ENCODE measurements around the gene SRP72.
A peak's percentile ranks its signal among the peaks of the same experiment; 100 is the strongest.

Gene SRP72

DNA sequence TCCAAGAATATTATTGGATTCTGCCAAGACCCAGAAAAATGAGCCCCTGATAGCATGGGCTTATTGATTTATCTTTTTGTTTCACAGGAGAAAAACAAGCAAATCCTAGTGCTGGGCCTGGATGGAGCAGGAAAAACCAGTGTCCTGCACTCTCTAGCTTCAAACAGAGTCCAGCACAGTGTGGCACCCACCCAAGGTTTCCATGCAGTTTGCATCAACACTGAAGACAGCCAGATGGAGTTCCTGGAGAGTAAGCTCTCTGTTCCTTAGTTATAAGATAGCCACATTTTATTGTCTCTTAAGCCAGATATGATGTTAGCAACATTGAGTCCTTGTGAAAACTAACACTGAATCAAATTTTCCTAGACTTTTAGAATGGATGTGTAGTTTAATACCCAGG, 43.7 kb downstream of the SRP72 start:
- no peak overlapping the region for H3K9ac ChIP-seq (ENCODE audit: low read depth, low read length)
- H3K36me3 ChIP-seq (ENCODE audit: control insufficient read depth, insufficient read depth, low read length): no peaks in the 10 kb centered on the region
- H3K9me3 ChIP-seq (ENCODE audit: control insufficient read depth, insufficient read depth, low read length): no peaks in the 10 kb centered on the region
- H3K27me3 ChIP-seq (ENCODE audit: control insufficient read depth, insufficient read depth, low read length): peaks cover 12% of the 10 kb centered on the region
- H3K27ac ChIP-seq (ENCODE audit: low read depth, low read length): no peak overlapping the region
- no peak overlapping the region for H3K4me3 ChIP-seq (ENCODE audit: low read depth, low read length)
- H3K4me1 ChIP-seq (ENCODE audit: control insufficient read depth, insufficient read depth, low read length): no peaks in the 10 kb centered on the region

GRCh38 chr4:56512166-56512565, 44.7 kb downstream of the SRP72 start:
- Histone ChIP-seq H3K4me1 (ENCODE audit: control insufficient read depth, insufficient read depth, low read length) (no peaks in the 10 kb centered on the region), H3K27ac (ENCODE audit: low read depth, low read length) (no peak overlapping the region), H3K9me3 (ENCODE audit: control insufficient read depth, insufficient read depth, low read length) (no peaks in the 10 kb centered on the region), H3K36me3 (ENCODE audit: control insufficient read depth, insufficient read depth, low read length) (no peaks in the 10 kb centered on the region), H3K27me3 (ENCODE audit: control insufficient read depth, insufficient read depth, low read length) (peaks cover 1% of the 10 kb centered on the region; the same call in 1 of the 2 replicates), H3K9ac (ENCODE audit: low read depth, low read length) (no peak overlapping the region), H3K4me3 (ENCODE audit: low read depth, low read length) (no peak overlapping the region)

DNA sequence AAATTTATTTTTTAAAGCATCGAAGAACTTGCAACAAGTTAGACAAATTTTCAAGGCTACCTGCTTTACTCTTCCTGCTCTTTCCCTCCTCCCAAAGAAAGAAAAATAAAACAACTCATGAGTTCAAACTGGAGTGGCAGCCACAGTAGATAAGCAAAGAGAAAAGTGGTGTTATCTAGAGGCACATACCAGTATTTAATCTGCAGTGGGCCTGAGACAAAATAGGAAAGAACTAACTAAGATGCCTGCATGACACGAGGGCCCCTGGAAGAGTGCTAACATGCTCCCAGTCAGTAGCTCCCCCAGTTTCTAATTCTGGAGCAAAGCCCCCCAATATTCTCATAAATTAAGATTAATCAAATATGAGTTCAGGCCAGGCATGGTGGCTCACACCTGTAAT, 46.1 kb downstream of the SRP72 start:
- Histone ChIP-seq H3K9me3 (ENCODE audit: control insufficient read depth, insufficient read depth, low read length) (no peaks in the 10 kb centered on the region), H3K36me3 (ENCODE audit: control insufficient read depth, insufficient read depth, low read length) (no peaks in the 10 kb centered on the region), H3K9ac (ENCODE audit: low read depth, low read length) (no peak overlapping the region), H3K4me1 (ENCODE audit: control insufficient read depth, insufficient read depth, low read length) (no peaks in the 10 kb centered on the region), H3K27ac (ENCODE audit: low read depth, low read length) (no peak overlapping the region), H3K4me3 (ENCODE audit: low read depth, low read length) (no peak overlapping the region), H3K27me3 (ENCODE audit: control insufficient read depth, insufficient read depth, low read length) (no peaks in the 10 kb centered on the region)

DNA sequence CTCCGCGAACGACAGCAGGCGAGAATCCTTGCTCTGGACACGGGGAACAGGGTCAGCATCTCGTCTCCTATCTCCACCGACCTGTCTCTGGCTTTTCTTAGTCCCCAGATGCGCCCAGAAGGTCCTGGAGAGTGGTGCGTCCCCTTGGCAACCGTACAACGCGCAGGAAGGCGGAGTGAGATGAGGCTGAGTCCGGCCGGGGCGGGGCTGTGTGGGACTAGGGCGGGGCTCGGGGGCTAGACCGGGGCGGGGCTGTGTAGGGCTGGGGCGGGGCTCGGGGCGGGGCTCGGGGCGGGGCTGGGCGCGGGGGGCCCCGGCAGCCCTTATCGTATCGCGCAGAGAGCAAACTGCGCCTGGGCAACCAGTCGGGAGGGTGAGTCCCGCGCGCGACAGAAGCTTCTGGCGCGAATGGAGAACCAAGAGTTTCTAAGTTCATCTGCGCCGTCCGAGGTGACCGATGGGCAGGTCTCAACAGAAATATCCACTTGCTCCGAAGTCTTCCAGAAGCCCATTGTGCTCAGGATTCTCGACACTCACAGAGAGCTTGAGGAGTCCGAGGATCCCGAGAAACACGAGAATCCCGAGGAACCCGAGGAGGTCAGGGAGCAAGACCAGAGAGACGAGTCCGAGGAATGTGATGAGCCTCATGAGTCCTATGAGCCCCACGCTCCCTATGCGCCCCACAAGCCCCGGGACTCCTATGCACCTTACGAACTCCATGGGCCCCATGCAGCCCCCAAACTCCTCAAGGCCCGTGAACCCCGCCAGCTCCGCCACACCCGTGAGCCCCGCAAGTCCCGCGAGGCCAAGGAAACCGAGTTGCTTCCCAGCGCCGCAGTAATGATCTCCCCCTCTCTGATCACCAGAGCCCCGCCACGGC, 63.1 kb downstream of the SRP72 start:
- H3K9ac ChIP-seq (ENCODE audit: low read depth, low read length): peak overlapping the region; percentile 45; the same call in 1 of the 2 replicates
- H3K4me3 ChIP-seq (ENCODE audit: low read depth, low read length): peak overlapping the region; percentile 78
- no peaks in the 10 kb centered on the region for H3K36me3 ChIP-seq (ENCODE audit: control insufficient read depth, insufficient read depth, low read length)
- no peaks in the 10 kb centered on the region for H3K4me1 ChIP-seq (ENCODE audit: control insufficient read depth, insufficient read depth, low read length)
- H3K27ac ChIP-seq (ENCODE audit: low read depth, low read length): no peak overlapping the region
- H3K9me3 ChIP-seq (ENCODE audit: control insufficient read depth, insufficient read depth, low read length): no peaks in the 10 kb centered on the region
- H3K27me3 ChIP-seq (ENCODE audit: control insufficient read depth, insufficient read depth, low read length): peaks cover 54% of the 10 kb centered on the region

DNA sequence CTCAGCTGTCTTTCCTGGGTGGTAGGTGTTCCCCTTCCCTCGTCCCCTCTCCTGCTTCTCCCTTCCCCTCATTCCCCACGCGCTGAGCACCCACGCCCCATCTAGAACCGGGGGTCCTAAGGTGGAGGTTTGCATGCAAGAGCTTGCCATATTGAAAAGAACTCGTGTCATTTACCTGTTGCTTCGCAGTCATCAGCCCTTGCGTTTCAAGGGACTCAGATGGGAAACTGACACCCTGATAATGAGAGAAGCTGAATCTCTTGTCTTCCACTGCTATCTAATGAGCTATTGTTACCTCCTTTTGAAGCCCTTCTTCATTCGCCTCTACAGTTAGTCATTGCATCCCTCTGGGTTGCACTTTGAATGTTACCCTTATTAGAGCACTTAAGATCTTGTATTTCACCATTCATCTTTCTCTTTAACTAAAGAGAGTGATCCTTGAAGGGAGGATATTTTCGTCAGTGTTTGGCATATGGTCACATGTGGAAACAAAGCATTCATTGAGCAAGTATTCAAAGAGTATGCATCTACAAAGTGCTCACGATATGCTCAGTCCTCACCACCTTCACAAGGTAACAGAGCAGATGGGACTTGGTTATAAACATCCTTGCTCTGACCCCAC, 63.8 kb downstream of the SRP72 start:
- peaks cover 54% of the 10 kb centered on the region for H3K27me3 ChIP-seq (ENCODE audit: control insufficient read depth, insufficient read depth, low read length)
- no peaks in the 10 kb centered on the region for H3K36me3 ChIP-seq (ENCODE audit: control insufficient read depth, insufficient read depth, low read length)
- H3K4me3 ChIP-seq (ENCODE audit: low read depth, low read length): peak overlapping the region; percentile 78
- no peaks in the 10 kb centered on the region for H3K9me3 ChIP-seq (ENCODE audit: control insufficient read depth, insufficient read depth, low read length)
- no peak overlapping the region for H3K9ac ChIP-seq (ENCODE audit: low read depth, low read length)
- no peak overlapping the region for H3K27ac ChIP-seq (ENCODE audit: low read depth, low read length)
- no peaks in the 10 kb centered on the region for H3K4me1 ChIP-seq (ENCODE audit: control insufficient read depth, insufficient read depth, low read length)

- H3K4me3 ChIP-seq (ENCODE audit: low read depth, low read length): no peak overlapping the region
- H3K27ac ChIP-seq (ENCODE audit: low read depth, low read length): no peak overlapping the region
- H3K9me3 ChIP-seq (ENCODE audit: control insufficient read depth, insufficient read depth, low read length): no peaks in the 10 kb centered on the region
- peaks cover 54% of the 10 kb centered on the region for H3K27me3 ChIP-seq (ENCODE audit: control insufficient read depth, insufficient read depth, low read length)
- no peaks in the 10 kb centered on the region for H3K36me3 ChIP-seq (ENCODE audit: control insufficient read depth, insufficient read depth, low read length)
- H3K4me1 ChIP-seq (ENCODE audit: control insufficient read depth, insufficient read depth, low read length): no peaks in the 10 kb centered on the region
- no peak overlapping the region for H3K9ac ChIP-seq (ENCODE audit: low read depth, low read length)
These were observed 64.4 kb downstream of the SRP72 start for GRCh38 chr4:56531823-56532222.

- Histone ChIP-seq H3K9me3 (ENCODE audit: control insufficient read depth, insufficient read depth, low read length) (no peaks in the 10 kb centered on the region), H3K27me3 (ENCODE audit: control insufficient read depth, insufficient read depth, low read length) (peaks cover 54% of the 10 kb centered on the region), H3K27ac (ENCODE audit: low read depth, low read length) (no peak overlapping the region), H3K9ac (ENCODE audit: low read depth, low read length) (no peak overlapping the region), H3K4me1 (ENCODE audit: control insufficient read depth, insufficient read depth, low read length) (no peaks in the 10 kb centered on the region), H3K4me3 (ENCODE audit: low read depth, low read length) (no peak overlapping the region), H3K36me3 (ENCODE audit: control insufficient read depth, insufficient read depth, low read length) (no peaks in the 10 kb centered on the region)
These were observed 64.8 kb downstream of the SRP72 start for GRCh38 chr4:56532239-56532638.

GRCh38 chr4:56535915-56536314, 68.5 kb downstream of the SRP72 start:
- no peaks in the 10 kb centered on the region for H3K4me1 ChIP-seq (ENCODE audit: control insufficient read depth, insufficient read depth, low read length)
- H3K9me3 ChIP-seq (ENCODE audit: control insufficient read depth, insufficient read depth, low read length): no peaks in the 10 kb centered on the region
- no peaks in the 10 kb centered on the region for H3K36me3 ChIP-seq (ENCODE audit: control insufficient read depth, insufficient read depth, low read length)
- H3K9ac ChIP-seq (ENCODE audit: low read depth, low read length): no peak overlapping the region
- H3K27ac ChIP-seq (ENCODE audit: low read depth, low read length): no peak overlapping the region
- H3K27me3 ChIP-seq (ENCODE audit: control insufficient read depth, insufficient read depth, low read length): peaks cover 34% of the 10 kb centered on the region
- no peak overlapping the region for H3K4me3 ChIP-seq (ENCODE audit: low read depth, low read length)

DNA sequence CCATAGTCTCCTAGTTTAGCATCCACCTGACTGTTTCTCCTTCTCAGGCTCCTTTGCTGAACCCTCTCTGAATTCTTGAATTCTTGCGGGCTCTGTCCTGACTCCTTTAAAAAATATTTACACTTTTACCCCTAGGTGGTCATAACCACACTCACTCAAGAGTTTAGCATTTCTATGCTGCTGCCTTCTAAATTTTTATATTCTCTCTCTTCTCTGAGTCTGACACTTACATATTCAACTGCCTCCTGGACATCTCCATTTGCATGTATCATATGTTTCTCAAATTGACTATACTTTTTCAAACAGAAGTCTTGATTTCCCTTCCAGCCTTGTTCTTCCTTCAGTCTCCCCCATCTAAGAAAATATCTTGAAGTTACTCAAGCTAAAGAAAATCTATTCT, 69.7 kb downstream of the SRP72 start:
- H3K27ac ChIP-seq (ENCODE audit: low read depth, low read length): no peak overlapping the region
- no peaks in the 10 kb centered on the region for H3K9me3 ChIP-seq (ENCODE audit: control insufficient read depth, insufficient read depth, low read length)
- H3K9ac ChIP-seq (ENCODE audit: low read depth, low read length): no peak overlapping the region
- H3K36me3 ChIP-seq (ENCODE audit: control insufficient read depth, insufficient read depth, low read length): no peaks in the 10 kb centered on the region
- H3K27me3 ChIP-seq (ENCODE audit: control insufficient read depth, insufficient read depth, low read length): peaks cover 21% of the 10 kb centered on the region
- no peaks in the 10 kb centered on the region for H3K4me1 ChIP-seq (ENCODE audit: control insufficient read depth, insufficient read depth, low read length)
- no peak overlapping the region for H3K4me3 ChIP-seq (ENCODE audit: low read depth, low read length)

GRCh38 chr4:56540826-56541225, 73.4 kb downstream of the SRP72 start:
- no peak overlapping the region for H3K4me3 ChIP-seq (ENCODE audit: low read depth, low read length)
- no peak overlapping the region for H3K27ac ChIP-seq (ENCODE audit: low read depth, low read length)
- no peaks in the 10 kb centered on the region for H3K36me3 ChIP-seq (ENCODE audit: control insufficient read depth, insufficient read depth, low read length)
- H3K4me1 ChIP-seq (ENCODE audit: control insufficient read depth, insufficient read depth, low read length): 0 out of 2 replicates have a peak, but pooled peaks cover 3% of the 10 kb centered on the region
- H3K9me3 ChIP-seq (ENCODE audit: control insufficient read depth, insufficient read depth, low read length): no peaks in the 10 kb centered on the region
- H3K9ac ChIP-seq (ENCODE audit: low read depth, low read length): no peak overlapping the region
- peaks cover 8% of the 10 kb centered on the region for H3K27me3 ChIP-seq (ENCODE audit: control insufficient read depth, insufficient read depth, low read length)

- 0 out of 2 replicates have a peak, but pooled peaks cover 3% of the 10 kb centered on the region for H3K4me1 ChIP-seq (ENCODE audit: control insufficient read depth, insufficient read depth, low read length)
- H3K9ac ChIP-seq (ENCODE audit: low read depth, low read length): no peak overlapping the region
- no peaks in the 10 kb centered on the region for H3K9me3 ChIP-seq (ENCODE audit: control insufficient read depth, insufficient read depth, low read length)
- peaks cover 8% of the 10 kb centered on the region for H3K27me3 ChIP-seq (ENCODE audit: control insufficient read depth, insufficient read depth, low read length)
- no peak overlapping the region for H3K27ac ChIP-seq (ENCODE audit: low read depth, low read length)
- H3K36me3 ChIP-seq (ENCODE audit: control insufficient read depth, insufficient read depth, low read length): no peaks in the 10 kb centered on the region
- peak overlapping the region; percentile 58 for H3K4me3 ChIP-seq (ENCODE audit: low read depth, low read length)
These were observed 77.2 kb downstream of the SRP72 start for GRCh38 chr4:56544573-56545131.
